NCI-H2196 (cell line): Measurements from ENCODE around the gene UBE2N.
"Not testable (repeated sequence)": the region's sequence is repeated elsewhere in the genome, so short reads cannot be mapped to it uniquely, and the experiment has no call there.

ENCODE experiments used
- DNase-seq: peaks from one replicate; lab custom pipeline; 2025; ENCODE audit not compliant: unreplicated experiment; lab: John Stamatoyannopoulos, UW

Gene UBE2N

DNA sequence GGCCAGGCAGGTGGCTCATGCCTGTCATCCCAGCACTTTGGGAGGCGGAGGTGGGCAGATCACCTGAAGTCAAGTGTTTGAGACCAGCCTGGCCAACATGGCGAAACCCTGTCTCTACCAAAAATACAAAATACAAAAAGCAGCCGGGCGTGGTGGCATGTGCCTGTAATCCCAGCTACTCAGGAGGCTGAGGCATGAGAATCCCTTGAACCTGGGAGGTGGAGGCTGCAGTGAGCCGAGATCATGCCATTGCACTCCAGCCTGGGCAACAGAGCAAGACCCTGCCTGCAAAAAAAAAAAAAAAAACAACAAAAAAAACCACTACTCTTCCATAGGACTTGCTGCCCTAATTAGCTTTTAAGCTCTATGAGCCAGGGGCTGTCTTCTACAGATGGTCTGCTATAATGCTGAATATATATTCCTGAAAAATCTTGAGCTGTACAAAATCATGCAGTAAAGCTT lies 59.7 kb downstream of the UBE2N start:
- not testable (repeated sequence) for DNase-seq

DNA sequence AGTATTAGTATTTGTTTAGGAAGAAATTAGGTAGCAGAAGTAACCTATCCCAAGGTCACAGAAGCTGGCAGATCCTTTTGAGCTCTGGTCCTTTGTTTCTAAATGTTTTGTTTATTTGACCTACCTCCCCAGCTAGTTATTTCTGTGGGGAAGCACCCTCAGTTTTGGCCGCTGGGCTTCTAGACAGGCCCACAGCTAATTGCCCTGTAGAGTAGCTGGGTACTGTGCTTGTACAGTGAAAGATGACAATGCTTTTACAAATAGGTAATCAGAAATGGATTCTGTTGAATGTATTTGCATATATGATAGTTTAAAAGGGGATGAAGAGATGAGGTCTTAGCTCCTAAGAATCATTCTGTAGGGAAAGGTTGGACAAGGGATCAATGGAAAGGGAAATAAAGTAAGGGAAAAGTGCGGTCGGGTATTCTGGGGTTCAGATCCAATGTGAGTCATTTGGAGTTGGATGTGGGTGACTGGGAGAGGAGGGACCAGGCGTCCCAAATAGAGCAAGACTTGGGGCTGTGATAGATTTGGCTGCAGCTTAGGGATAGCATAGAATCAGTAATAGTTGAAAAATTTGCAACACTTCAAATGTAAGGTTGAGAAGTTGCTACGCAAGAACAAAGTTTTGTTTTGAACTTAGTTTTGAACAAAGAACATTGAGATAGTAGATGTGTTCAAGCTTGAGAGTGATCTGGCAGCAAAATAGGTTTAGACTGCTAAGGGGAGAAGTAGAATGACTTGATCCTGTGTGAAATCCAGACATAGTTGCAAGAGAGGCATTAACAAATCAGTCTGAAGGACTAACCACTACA lies 60.4 kb downstream of the UBE2N start:
- no peak for DNase-seq

DNA sequence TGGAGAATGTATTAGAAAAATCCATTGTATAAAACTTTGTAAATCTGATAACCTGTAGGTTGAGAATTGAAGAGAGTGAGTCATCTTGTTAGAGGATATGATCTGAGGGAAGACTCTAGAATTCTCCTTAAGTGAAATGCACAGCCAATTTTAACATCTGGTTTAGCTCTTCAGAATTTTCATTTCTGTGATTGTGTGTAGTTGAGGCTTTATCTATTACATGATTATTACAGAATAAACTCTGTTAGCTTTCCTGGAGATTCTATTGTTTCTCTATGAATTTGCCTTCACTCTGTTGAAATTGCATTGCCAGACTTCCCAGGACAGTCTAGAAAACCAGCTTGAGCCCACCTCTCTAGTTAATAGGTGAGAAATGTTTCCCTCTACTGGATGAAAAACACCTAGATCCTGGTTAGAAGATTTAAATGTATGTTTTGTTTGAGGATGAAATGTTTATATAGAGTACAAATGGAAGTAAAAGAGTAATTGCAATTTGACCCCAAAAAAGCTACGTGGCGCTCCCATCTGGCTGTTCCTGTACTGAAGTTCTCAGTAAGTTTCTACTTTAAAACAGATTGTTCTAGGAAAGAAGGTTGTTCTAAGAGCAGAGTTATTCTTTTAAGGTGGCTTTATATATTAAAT lies 61.1 kb downstream of the UBE2N start:
- DNase-seq, result peak; percentile 24

DNA sequence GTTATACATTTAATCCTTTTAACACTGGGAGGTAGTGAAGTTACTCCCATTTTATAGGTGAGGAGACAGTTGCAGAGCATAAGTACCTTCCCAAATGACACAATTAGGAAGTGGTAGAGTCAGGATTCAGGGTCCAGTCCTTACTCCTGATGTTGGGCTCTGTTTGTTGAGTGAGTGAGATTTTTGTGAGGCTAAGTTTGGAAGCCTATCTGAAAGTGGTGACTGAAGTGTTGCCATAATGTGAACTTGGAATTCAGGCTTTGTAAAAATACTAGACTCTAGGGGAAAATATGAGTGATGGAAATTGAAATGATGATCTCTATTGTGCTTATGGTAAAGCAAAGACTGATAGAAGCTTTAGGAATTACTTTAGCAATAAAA lies 61.8 kb downstream of the UBE2N start:
- no peak for DNase-seq

DNA sequence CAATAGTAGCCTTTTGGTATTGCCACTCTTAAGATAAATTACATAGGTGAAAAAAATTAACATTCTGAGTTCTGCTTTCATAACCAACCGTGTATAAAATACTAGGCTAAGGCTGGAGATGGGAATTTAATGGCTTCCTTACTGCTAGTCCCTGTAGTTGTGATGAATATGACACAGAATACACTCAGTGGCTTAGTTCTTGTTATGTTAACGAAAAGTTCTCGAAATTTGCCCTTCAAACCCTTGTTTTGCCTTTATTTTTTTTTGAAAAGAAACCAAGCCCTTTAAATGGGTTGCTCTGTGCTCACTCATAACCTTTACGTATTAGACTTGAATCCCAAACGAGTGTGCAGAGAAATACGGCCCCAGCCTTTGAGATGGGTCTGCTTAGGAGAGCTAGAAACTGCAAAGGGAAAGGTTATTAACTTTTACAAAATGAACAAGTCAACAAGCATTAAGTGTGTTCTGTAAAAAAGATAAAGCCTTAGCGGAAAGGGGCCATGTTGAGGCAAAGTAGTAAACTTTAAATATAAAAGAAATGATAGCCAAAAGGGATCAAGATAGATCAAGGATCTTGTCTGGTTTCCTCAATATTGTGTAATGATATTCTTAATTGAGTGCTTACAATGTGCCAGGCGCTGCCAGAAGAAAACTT lies 62.3 kb downstream of the UBE2N start:
- DNase-seq, result no peak

DNA sequence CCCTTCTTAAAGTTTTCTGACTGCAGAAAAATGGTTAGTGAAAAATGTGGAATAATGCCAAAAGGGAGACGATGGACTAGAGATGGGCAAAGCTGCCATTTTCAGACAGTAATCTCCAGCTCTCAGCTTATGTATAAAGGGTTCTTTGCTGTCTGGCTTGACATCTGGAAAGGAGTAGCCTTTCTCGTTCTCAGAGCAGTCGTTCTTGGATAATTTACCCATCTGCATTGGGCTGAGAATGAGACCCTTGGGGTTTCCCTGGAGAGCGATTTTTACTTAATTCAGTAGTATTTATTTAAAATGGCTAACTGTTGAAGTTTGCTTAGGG lies 62.8 kb downstream of the UBE2N start:
- no peak for DNase-seq

DNA sequence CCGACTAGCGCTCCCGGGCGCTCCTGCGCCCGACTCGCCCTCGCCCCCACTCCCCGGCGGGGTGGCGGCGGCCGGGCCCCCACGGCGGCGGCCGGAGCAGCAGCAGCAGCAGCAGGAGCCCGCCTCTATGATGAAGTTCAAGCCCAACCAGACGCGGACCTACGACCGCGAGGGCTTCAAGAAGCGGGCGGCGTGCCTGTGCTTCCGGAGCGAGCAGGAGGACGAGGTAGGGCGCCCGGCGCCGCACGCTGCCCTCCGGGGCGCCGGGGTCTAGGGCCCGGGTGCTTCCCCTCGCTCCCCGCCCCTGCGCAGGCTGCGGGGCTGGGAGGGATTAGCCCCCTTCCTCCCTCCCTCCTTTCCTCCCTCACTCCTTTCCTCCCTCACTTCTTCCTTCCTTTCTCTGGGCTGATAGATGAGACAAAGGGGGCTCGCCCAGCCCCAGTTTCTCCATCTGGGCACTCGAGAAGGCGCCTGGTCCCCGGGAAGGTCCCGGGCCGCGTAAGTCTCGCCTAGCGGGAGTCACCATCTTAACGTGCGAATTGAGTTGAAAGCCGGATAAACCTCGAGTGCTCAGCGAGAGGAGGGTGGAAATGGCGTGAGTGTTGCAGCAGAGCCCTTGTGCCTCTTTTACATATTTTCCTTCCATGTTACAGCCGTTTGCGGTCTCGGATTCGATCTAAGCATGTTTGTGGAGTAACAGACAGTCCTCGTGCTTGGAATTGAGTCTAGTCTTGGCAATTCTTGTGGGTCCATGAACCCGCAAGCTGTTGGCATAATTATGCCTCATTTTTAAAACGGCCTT lies 63.4 kb downstream of the UBE2N start:
- DNase-seq, result not testable (repeated sequence)

DNA sequence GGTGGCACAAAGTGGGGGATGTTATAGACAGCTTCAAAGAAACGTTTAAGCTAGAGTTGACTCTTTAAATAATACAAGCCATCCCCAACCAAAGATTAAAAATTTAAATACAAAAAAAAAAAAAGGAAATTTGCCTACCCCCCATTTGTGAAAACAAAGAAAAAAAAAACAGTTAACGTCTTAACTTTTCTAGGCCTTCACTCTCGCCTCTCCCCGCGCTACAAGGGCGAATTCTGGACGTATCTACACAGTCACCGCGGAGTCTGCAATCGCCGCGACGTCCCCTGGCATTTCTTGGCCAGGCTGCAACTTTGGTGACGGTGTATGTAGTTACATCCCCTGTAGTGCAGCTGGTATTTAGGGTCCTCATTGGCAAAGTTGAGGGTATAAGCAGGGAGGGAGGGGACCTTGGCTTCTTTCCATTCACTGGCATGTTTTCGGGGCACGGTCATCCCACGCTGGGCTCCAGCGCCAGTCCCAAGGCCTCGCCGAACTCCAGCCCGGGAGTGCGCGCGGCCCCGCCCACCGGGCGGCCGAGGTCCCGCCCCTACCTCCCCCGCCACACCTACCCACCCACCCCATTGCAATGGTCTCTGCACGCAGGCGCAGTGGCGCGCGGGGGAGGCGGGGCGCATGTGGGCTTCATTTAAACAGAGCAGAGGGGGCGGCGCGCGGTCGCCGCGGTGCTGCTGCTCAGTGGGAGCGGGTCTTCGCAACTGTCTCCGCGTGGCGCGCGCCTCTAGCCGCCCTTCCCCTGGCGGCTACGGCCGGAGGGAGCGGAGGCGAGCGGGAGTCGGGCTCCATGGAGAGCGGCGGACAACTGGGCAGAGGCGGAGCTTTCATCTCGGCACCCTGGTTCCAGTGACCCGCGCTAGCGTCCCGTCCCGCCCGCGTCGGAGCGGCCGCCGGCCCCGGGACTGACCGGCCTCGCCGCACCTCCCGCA lies 64.2 kb downstream of the UBE2N start, which contains the start of gene NUDT4:
NUDT4 (plus strand) TSS at position 674 of the 944 bp plus-strand sequence. CDS start 398 bp downstream, outside the sequence.
- DNase-seq, result peak; percentile 93

DNA sequence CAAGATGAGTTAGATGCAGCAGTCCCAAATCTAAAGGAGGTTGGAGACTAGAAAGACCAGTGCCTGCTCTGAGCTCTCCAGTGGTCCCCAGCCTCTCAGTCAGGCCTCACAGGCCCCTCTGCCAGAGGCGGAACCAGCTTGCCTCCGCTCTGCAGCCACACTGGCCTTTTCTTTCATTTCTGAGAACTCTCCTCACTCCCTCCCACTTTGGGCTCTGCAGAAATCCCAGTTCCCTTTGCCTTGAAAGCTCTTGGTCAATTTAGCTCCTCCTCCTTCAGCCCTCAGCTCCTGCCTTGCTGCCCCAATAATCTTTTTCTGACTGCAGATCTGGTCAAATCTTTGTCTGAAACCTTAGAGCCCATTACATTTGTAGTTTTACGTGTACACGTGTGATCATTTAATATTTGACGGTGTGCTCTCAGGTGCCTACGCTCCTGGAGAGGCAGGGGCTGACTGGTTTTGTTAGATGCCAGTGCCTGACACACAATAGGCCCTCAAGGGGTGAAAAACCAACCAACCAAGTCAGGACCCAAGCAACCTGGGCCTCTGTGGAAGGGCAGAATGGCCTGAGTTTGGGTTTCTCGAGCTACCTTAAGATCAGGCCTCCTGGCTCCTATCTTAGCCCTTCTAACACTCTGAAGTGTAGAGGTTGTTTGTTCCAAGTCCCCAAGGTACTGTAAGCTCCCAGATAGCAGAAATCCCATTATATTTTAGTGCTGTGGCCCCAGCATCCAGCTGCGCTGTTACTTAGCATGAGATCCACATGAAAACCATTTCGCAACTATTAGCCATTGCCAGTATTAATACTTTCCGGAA lies 65.1 kb downstream of the UBE2N start:
- DNase-seq, result no peak

DNA sequence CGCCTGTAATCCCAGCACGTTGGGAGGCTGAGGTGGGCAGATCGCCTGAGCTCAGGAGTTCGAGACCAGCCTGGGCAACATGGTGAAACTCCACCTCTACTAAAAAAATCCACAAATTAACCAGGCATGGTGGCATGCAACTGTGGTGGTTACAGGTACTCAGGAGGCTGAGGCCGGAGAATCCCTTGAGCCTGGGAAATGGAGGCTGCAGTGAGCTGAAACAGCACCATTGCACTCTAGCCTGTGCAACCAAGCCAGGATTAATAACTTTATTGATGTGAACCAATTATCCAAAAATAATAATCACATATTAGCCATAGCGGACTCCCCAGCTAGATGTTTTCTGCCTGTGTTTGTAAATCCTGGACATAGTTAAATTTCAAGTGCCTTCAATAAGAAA lies 65.8 kb downstream of the UBE2N start:
- no peak for DNase-seq

DNA sequence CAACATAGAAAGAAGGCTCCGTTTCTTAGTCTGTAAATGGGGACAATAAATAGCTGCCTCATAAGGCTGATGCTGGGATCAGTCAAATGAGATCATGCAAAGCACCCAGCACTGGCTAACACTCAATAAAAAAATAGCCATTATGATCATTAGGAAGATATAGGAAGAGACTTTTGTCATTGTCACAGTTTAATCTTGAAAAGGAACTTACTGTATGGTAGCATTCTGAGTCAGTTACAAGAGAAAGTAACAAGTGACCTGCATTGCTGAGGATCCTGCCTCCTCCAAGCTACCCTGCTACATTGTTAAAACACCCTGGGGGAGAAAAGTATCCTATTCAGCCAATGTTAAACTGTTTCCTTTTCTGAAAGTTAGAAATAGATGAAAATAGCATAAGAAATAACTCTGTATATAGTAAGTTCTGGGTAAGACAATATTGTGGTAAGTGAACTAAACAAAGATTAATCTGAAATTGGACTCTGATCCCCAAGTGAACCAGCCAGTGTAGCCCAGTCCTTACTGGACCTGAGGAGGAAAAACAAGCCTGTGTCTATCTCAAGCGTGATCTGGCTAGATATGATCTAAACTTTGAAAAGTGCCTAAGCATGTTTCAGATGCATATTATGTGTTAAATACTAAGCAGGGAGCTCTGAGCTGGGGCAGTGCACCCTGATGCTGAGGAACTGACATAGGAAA lies 67.6 kb downstream of the UBE2N start:
- no peak for DNase-seq

DNA sequence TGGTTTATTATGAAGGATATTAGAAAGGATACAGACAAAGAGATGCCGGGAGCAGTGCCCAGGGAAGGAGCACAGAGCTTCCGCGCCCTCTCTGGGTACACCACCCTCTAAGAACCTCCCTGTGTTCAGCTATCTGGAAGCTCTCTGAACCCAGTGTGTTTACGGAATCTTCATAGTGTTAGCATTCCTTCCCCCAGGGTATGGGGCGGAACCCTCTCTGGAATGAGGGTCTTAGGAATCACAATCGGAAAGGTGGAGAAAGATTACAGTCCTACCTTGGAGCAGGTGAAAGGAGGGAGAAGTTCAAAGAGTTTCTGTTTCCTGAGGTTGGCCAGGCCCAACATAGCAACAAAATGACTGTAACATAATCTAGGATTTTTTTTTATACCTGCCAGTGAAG lies 70.8 kb downstream of the UBE2N start:
- DNase-seq, result no peak

DNA sequence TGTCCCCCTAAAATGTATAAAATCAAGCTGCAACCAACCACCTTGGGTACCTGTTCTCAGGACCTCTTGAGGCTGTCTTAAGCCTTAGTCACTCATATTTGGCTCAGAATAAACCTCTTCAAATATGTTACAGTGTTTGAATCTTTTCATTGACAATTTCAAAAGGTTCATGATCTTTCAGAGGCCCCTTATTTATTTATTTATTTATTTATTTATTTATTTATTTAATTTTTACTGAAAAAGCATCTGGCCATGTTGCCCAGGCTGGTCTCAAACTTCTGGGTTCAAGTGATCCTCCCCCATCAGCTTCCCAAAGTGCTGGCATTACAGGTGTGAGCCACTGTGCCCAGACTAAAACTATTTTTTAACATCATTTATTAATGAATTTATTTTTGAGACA lies 72.2 kb downstream of the UBE2N start:
- no peak for DNase-seq

DNA sequence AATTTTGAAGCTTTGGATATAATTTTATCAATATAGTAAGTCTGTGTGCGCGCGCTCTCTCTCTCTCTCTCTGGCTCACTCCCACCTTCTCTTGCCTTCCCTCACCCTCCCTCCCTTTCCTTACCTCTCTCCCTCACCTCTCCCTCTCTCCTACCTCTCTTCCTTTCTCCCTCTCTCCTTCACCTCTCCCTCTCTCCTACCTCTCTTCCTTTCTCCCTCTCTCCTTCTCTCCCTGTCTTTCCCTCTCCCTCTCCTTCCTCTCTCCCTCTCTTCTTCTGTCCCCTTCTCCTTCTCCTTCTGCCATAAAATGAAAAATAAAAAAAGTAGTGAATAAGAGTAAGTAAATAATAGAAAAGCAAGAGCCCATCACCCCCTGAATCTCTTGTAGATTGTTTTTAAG lies 73.0 kb downstream of the UBE2N start:
- DNase-seq, result no peak

DNA sequence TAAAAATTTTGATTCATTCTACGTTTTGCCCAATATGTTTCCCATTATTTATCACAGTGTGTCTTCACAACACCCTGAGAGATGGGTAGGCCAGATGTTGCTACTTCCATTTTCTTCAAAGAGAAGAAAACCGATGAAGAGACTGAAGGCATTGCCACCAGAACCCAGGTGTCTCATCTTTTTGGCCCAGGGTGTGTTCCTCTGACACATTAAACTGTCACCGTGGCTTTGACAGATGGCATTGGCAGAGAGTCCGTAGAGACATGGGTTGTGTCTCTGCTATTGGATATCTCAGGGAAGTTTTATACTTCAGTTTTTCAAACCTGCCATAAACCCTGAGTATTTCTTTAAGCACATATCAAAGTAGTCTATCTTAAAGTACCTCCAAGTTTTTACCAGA lies 75.3 kb downstream of the UBE2N start:
- DNase-seq, result no peak

DNA sequence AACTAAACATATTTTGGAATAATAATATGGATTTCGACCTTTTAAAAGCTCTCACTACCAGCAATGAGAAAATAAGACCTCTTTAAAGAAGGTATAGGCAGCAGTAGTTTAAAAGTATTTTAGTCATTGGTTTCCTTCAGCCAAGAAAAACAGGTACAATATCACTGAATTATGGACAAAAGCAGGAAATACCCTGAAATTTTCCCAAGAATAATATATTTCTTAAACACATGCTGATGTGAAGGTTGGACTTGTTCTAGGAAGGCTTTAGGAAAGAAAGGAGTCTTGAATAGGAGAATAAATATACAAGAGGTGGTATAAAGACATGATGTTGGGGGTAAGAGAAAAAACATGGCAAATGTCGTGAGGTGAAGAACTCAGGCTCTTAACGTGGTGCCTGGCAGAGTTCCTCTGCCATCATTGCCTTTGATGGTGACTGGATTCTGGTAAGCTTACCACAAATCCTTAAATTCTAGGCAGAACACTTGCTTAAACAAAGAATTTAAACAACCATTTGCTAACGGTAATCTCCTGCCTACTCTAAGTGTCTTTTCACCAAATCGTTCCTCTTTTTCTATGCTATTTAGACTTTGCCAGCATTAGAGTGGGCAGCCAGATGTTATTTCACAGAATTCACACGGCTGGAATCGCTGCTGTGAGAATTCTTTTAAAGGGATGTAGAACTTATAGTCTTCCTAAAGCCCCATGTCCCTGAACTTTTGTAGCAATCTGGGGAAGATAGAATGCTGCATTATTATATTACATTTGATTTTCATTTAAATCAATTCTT lies 75.9 kb downstream of the UBE2N start:
- no peak for DNase-seq

DNA sequence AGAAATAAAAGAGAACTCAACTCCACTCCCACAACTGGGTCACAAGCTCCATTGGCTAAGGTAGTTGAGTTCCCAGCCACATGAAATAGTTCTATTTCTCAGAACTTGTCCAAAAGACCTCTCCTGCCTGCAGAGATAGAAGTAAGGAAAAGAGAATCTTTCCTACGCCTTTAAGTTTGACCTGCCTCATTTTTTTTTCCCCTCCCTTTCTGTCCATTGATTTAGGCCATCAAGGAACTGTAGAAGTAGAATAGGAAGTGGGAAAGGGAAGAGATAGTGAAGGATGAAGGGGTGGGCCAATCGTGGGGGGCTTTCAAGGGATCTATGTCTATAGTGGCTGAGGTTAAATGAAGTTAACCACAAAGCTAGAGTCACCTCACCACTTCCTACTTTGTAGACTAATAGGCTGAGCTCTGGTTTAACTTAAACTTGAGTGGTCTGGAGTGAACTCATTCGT lies 77.9 kb downstream of the UBE2N start:
- no peak for DNase-seq
